ENCODE data around the gene CMSS1.

Gene CMSS1

GRCh38 chr3:100144255-100144866 is 326.7 kb downstream of the CMSS1 start:
- no peak for DNase-seq (ENCODE audit: low read depth in 2 of 2)

- DNase-seq (ENCODE audit: low read depth in 2 of 2) = no peak
These were observed 331.5 kb downstream of the CMSS1 start for GRCh38 chr3:100149130-100149529.

GRCh38 chr3:100149713-100150415 is 332.2 kb downstream of the CMSS1 start:
- DNase-seq (ENCODE audit: low read depth in 2 of 2) = no peak

GRCh38 chr3:100150473-100150872 is 332.8 kb downstream of the CMSS1 start:
- DNase-seq (ENCODE audit: low read depth in 2 of 2) = no peak

- no peak for DNase-seq (ENCODE audit: low read depth in 2 of 2)
These were observed 333.5 kb downstream of the CMSS1 start for GRCh38 chr3:100151024-100151707.

- no peak for DNase-seq (ENCODE audit: low read depth in 2 of 2)
These were observed 336.5 kb downstream of the CMSS1 start for GRCh38 chr3:100154171-100154570.

- DNase-seq (ENCODE audit: low read depth in 2 of 2) = no peak
These were observed 337.5 kb downstream of the CMSS1 start for GRCh38 chr3:100155128-100155527.

GRCh38 chr3:100155590-100155989 is 337.9 kb downstream of the CMSS1 start:
- no peak for DNase-seq (ENCODE audit: low read depth in 2 of 2)

GRCh38 chr3:100157685-100158084 is 340.0 kb downstream of the CMSS1 start:
- DNase-seq (ENCODE audit: low read depth in 2 of 2) = no peak

GRCh38 chr3:100158918-100159330 is 341.3 kb downstream of the CMSS1 start:
- DNase-seq (ENCODE audit: low read depth in 2 of 2) = no peak

- no peak for DNase-seq (ENCODE audit: low read depth in 2 of 2)
These were observed 341.9 kb downstream of the CMSS1 start for GRCh38 chr3:100159331-100160153.

GRCh38 chr3:100160521-100160920 is 342.9 kb downstream of the CMSS1 start:
- no peak for DNase-seq (ENCODE audit: low read depth in 2 of 2)

- no peak for DNase-seq (ENCODE audit: low read depth in 2 of 2)
These were observed 346.1 kb downstream of the CMSS1 start for GRCh38 chr3:100163787-100164186.

- no peak for DNase-seq (ENCODE audit: low read depth in 2 of 2)
These were observed 347.1 kb downstream of the CMSS1 start for GRCh38 chr3:100164743-100165142.

- DNase-seq (ENCODE audit: low read depth in 2 of 2) = no peak
These were observed 348.4 kb downstream of the CMSS1 start for GRCh38 chr3:100165926-100166550.

GRCh38 chr3:100169201-100169920 is 351.7 kb downstream of the CMSS1 start:
- no peak for DNase-seq (ENCODE audit: low read depth in 2 of 2)

- no peak for DNase-seq (ENCODE audit: low read depth in 2 of 2)
These were observed 352.8 kb downstream of the CMSS1 start for GRCh38 chr3:100170486-100170885.

- DNase-seq (ENCODE audit: low read depth in 2 of 2) = no peak
These were observed 353.7 kb downstream of the CMSS1 start for GRCh38 chr3:100171211-100171914.

- no peak for DNase-seq (ENCODE audit: low read depth in 2 of 2)
These were observed 356.3 kb downstream of the CMSS1 start for GRCh38 chr3:100173961-100174360.

- DNase-seq (ENCODE audit: low read depth in 2 of 2) = no peak
These were observed 358.1 kb downstream of the CMSS1 start for GRCh38 chr3:100175637-100176280.
